Uterus (tissue), 2 donors: ENCODE results near the gene WWOX.

Experiments
- CTCF ChIP-seq, 4 experiments: fragments of 200-600 bp in 2 of 4; fragments of 450-650 bp in 2 of 4; sonication (generic) in 2 of 4; IDR thresholded peaks; one replicate each; pipeline ENCODE4 v1.5.1; 2016 to 2019; ENCODE audit warnings: antibody characterized with exemption in 4 of 4, mild to moderate bottlenecking in 2 of 4, moderate library complexity in 1 of 4
- POLR2A ChIP-seq, 2 donors: fragments of 450-650 bp; IDR thresholded peaks; one replicate each; pipeline ENCODE4 v1.6.1; 2016; ENCODE audit warnings: antibody characterized with exemption in 2 of 2, mild to moderate bottlenecking in 1 of 2, moderate library complexity in 1 of 2

GRCh38 chr16:78372277-78372676 lies 272.8 kb downstream of the WWOX start:
- no peak for TF ChIP-seq POLR2A (IDR thresholded peaks at IDR 0.05)
- TF ChIP-seq CTCF (IDR thresholded peaks at IDR 0.05): no peak
